Measurements from ENCODE around the gene RCBTB2.
A peak's percentile ranks its signal among the peaks of the same experiment; 100 is the strongest.

The RCBTB2 gene

GRCh38 chr13:48527955-48528354 is 4.9 kb downstream of the RCBTB2 start:
- no peak for DNase-seq

GRCh38 chr13:48526286-48526685 is 6.6 kb downstream of the RCBTB2 start:
- DNase-seq: no peak

- DNase-seq: no peak
These were observed 14.8 kb downstream of the RCBTB2 start for GRCh38 chr13:48518083-48518482.

- no peak for DNase-seq
These were observed 17.1 kb downstream of the RCBTB2 start for GRCh38 chr13:48515732-48516131.

- DNase-seq: no peak
These were observed 18.1 kb downstream of the RCBTB2 start for GRCh38 chr13:48514793-48515192.

- DNase-seq: no peak
These were observed 21.2 kb downstream of the RCBTB2 start for GRCh38 chr13:48511621-48512230.

GRCh38 chr13:48510698-48511097 is 22.2 kb downstream of the RCBTB2 start:
- no peak for DNase-seq

GRCh38 chr13:48508011-48508410 is 24.9 kb downstream of the RCBTB2 start:
- DNase-seq: no peak

GRCh38 chr13:48507021-48507420 is 25.9 kb downstream of the RCBTB2 start:
- DNase-seq: no peak

- no peak for DNase-seq
These were observed 26.7 kb downstream of the RCBTB2 start for GRCh38 chr13:48506092-48506701.

- peak; percentile 25 to 29 for DNase-seq
These were observed 27.2 kb downstream of the RCBTB2 start for GRCh38 chr13:48505597-48506091.

GRCh38 chr13:48505012-48505411 is 27.9 kb downstream of the RCBTB2 start:
- no peak for DNase-seq

- DNase-seq: no peak
These were observed 28.3 kb downstream of the RCBTB2 start for GRCh38 chr13:48504606-48505005.

- DNase-seq: no peak
These were observed 30.1 kb downstream of the RCBTB2 start for GRCh38 chr13:48502601-48503319.

- no peak for DNase-seq
These were observed 31.2 kb downstream of the RCBTB2 start for GRCh38 chr13:48501705-48502104.

GRCh38 chr13:48500652-48501197 is 32.2 kb downstream of the RCBTB2 start:
- DNase-seq: no peak

GRCh38 chr13:48497669-48498068 is 35.2 kb downstream of the RCBTB2 start:
- DNase-seq: no peak

GRCh38 chr13:48496271-48497161 is 36.4 kb downstream of the RCBTB2 start:
- DNase-seq: no peak

GRCh38 chr13:48494874-48495273 is 38.0 kb downstream of the RCBTB2 start:
- no peak for DNase-seq

- DNase-seq: no peak
These were observed 39.0 kb downstream of the RCBTB2 start for GRCh38 chr13:48493851-48494250.

- DNase-seq: no peak
These were observed 39.7 kb downstream of the RCBTB2 start for GRCh38 chr13:48493066-48493765.

- DNase-seq: peak; percentile 35 to 44
These were observed 40.3 kb downstream of the RCBTB2 start for GRCh38 chr13:48492470-48493065.
